ENCODE results near the gene SYNGAP1. TPM values are rescaled to one million over a fixed set of nuclear protein-coding genes. Genes with fewer than 3 reads are reported as not detected.

The SYNGAP1 gene
- polyA plus RNA-seq, 1 of the 3 experiments (the other 2 are of a cell fraction): 8.8 TPM

DNA sequence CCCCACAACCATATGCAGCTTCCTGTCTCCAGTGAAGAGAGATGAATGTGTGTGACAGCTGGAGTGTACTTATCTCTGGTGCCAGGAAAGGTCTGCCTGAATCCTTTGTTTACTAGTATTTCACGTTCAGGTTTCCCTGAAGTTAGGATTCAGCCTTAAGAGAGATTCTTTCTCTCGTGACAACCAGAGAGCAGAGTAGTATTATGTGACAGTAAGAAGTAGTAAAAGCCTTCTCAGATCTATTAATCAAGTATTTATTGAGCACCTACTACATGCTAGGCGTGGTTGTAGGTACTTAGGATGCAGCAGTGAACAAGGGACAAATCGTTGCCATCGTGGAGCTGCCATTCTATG is 27.3 kb upstream of the SYNGAP1 start:
- peaks cover 0 to 16% of the 10 kb centered on the region in 2 experiments; a peak in 3 of 4 replicates for H3K4me1 ChIP-seq (ENCODE audit: control insufficient read depth in 1 of 2, insufficient read depth in 2 of 2, low read depth in 1 of 2, low read length in 1 of 2)
- H3K36me3 ChIP-seq (replicated peaks in 1 of 2; ENCODE audit: control insufficient read depth in 1 of 2, insufficient read depth in 2 of 2, low read length in 1 of 2): no peaks in the 10 kb centered on the region
- peak overlapping the region; percentile 66 to 92 for H3K4me3 ChIP-seq (ENCODE audit: low read depth in 2 of 2, low read length in 1 of 2)
- H3K27me3 ChIP-seq (ENCODE audit: insufficient read depth): no peaks in the 10 kb centered on the region
- peak overlapping the region; percentile 35 to 67; a peak in 3 of 4 replicates for H3K27ac ChIP-seq (ENCODE audit: low read depth in 2 of 2, low read length in 1 of 2)
- H4K20me1 ChIP-seq (ENCODE audit: insufficient read depth): peaks cover 5% of the 10 kb centered on the region; the same call in 1 of the 2 replicates
- WGBS (ENCODE audit: low lambda C conversion rate): 23% methylated on average over 5 of the region's 5 CpGs
- no peaks in the 10 kb centered on the region for H3K9me2 ChIP-seq
- peaks cover 5% of the 10 kb centered on the region for H3F3A ChIP-seq (replicated peaks; ENCODE audit: insufficient read depth)
- H2AFZ ChIP-seq (ENCODE audit: low read depth): peak overlapping the region; percentile 72
- H3K4me2 ChIP-seq: peak overlapping the region; percentile 91
- H3K9ac ChIP-seq: peak overlapping the region; percentile 84
- peaks cover 60% of the 10 kb centered on the region for H3K79me2 ChIP-seq (ENCODE audit: insufficient read depth)
- TF ChIP-seq RXRA (IDR thresholded peaks at IDR 0.05; ENCODE audit: borderline replicate concordance, low read depth) (no peak), YY1 (IDR thresholded peaks at IDR 0.05; ENCODE audit: low read depth) (no peak), GABPA (IDR thresholded peaks at IDR 0.05; ENCODE audit: low read depth) (no peak), JUND (IDR thresholded peaks at IDR 0.05) (no peak), ZBTB33 (IDR thresholded peaks at IDR 0.05; ENCODE audit: borderline replicate concordance, low read depth) (no peak), SIN3A (IDR thresholded peaks at IDR 0.05; ENCODE audit: borderline replicate concordance, low read depth, low read length) (no peak), FOXM1 (IDR thresholded peaks at IDR 0.05; ENCODE audit: low read depth) (no peak), RCOR1 (IDR thresholded peaks at IDR 0.05; ENCODE audit: low read length) (no peak), TAF1 (IDR thresholded peaks at IDR 0.05; ENCODE audit: borderline replicate concordance, low read depth, low read length) (no peak), IRF3 (IDR thresholded peaks at IDR 0.05; ENCODE audit: low read depth, low read length) (no peak), USF1 (IDR thresholded peaks at IDR 0.05; ENCODE audit: borderline replicate concordance, low read depth) (no peak), SMC3 (IDR thresholded peaks at IDR 0.05; ENCODE audit: low read depth, low read length) (no peak), EP300 (IDR thresholded peaks at IDR 0.05; ENCODE audit: borderline replicate concordance in 1 of 2, low read depth in 1 of 2, low read length in 1 of 2) (no peak), GATA2 (CRISPR knock-in tag; IDR thresholded peaks at IDR 0.05) (no peak), FOSL2 (IDR thresholded peaks at IDR 0.05; ENCODE audit: borderline replicate concordance, low read depth) (no peak), MEF2A (IDR thresholded peaks at IDR 0.05; ENCODE audit: borderline replicate concordance, low read depth) (no peak), TCF12 (IDR thresholded peaks at IDR 0.05) (no peak)
- TF ChIP-seq, protein P1, sequence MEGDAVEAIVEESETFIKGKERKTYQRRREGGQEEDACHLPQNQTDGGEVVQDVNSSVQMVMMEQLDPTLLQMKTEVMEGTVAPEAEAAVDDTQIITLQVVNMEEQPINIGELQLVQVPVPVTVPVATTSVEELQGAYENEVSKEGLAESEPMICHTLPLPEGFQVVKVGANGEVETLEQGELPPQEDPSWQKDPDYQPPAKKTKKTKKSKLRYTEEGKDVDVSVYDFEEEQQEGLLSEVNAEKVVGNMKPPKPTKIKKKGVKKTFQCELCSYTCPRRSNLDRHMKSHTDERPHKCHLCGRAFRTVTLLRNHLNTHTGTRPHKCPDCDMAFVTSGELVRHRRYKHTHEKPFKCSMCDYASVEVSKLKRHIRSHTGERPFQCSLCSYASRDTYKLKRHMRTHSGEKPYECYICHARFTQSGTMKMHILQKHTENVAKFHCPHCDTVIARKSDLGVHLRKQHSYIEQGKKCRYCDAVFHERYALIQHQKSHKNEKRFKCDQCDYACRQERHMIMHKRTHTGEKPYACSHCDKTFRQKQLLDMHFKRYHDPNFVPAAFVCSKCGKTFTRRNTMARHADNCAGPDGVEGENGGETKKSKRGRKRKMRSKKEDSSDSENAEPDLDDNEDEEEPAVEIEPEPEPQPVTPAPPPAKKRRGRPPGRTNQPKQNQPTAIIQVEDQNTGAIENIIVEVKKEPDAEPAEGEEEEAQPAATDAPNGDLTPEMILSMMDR (IDR thresholded peaks at IDR 0.05): no peak
- CTCF ChIA-PET: interaction anchor here (0.9 to 6.2 kb wide), 3 partner anchors 9 to 33 kb away, joined by 6 to 20 read pairs (median 6); no protein-coding TSS in a partner anchor
- no peak for DNase-seq
- POLR2A ChIA-PET: interaction anchor here (1.0 kb wide), 1 partner anchor 93 kb away, joined by 5 read pairs; no protein-coding TSS in a partner anchor
- H3K9me3 ChIP-seq: no peaks in the 10 kb centered on the region

All from SK-N-SH (cell line).